H1 (cell line): Measurements from ENCODE around the gene SH3RF3. TPM values are rescaled to one million over a fixed set of nuclear protein-coding genes. Genes with fewer than 3 reads are reported as not detected.

Experiments used
- ASH2L ChIP-seq: fragments of 200-600, 300-600 bp; sonication (generic); IDR thresholded peaks from one replicate; pipeline ENCODE4 v1.7.1; 2017; ENCODE audit warnings: low read length
- JUND ChIP-seq: IDR thresholded peaks from 2 replicates; pipeline ENCODE4 v1.6.1; 2011; ENCODE audit warnings: mild to moderate bottlenecking, improper control_type of control experiment, low read length
- RNF2 ChIP-seq: fragments of 200-900, 300-1000 bp; sonication (generic); IDR thresholded peaks from 2 replicates; pipeline ENCODE4 v1.7.1; 2016; ENCODE audit warnings: borderline replicate concordance, low read depth, mild to moderate bottlenecking, antibody characterized with exemption, low read length; ENCODE audit not compliant: poor library complexity, severe bottlenecking; ENCODE audit errors: missing control alignments
- SP2 ChIP-seq: IDR thresholded peaks from 2 replicates; pipeline ENCODE4 v1.6.1; 2012; ENCODE audit warnings: mild to moderate bottlenecking, low read length, inconsistent platforms
- TBP ChIP-seq: IDR thresholded peaks from 2 replicates; pipeline ENCODE4 v1.6.1; 2011; ENCODE audit warnings: low read depth, low read length, improper control_type of control experiment
- TEAD4 ChIP-seq: IDR thresholded peaks from 2 replicates; pipeline ENCODE4 v1.6.1; 2012; ENCODE audit warnings: low read depth, low read length, inconsistent platforms, mixed read lengths
- polyA plus RNA-seq, 7 experiments: library from polyadenylated mRNA; depleted of rRNA in 3 of 7; stranded (reverse) in 5 of 7; unstranded in 2 of 7; fragments of >200 nt in 5 of 7; fragments of 200-250 nt in 2 of 7; gene quantifications; 1 replicate in 5 of 7; 2 replicates in 1 of 7; 4 replicates in 1 of 7; pipeline versions ENCODE4 v1.2.1 to v1.2.3, GENCODE V29; 2011 to 2013; ENCODE audit warnings: missing spikeins in 2 of 7, mixed read lengths in 2 of 7
- total RNA-seq: library from RNA; stranded (reverse); fragmentation: NEBNext Ultra II Directional; extraction: Animal tissue kit (Norgen Biotek cat#: 25700); gene quantifications from 2 replicates; pipeline ENCODE4 v1.2.1, GENCODE V29; 2021
- TF ChIP-seq, protein P1 (sequence below): IDR thresholded peaks from 2 replicates; pipeline ENCODE4 v1.6.1; 2011; ENCODE audit warnings: low read length, improper control_type of control experiment
- TF ChIP-seq, protein P2 (sequence below), 3 experiments: IDR thresholded peaks; 1 replicate in 2 of 3; 2 replicates in 1 of 3; pipeline versions ENCODE4 v1.5.1 to v1.6.1; 2011; ENCODE audit warnings: low read length in 3 of 3, mild to moderate bottlenecking in 3 of 3, inconsistent platforms in 2 of 3, low read depth in 1 of 3, moderate library complexity in 1 of 3; ENCODE audit not compliant: insufficient read depth in 1 of 3; ENCODE audit errors: control extremely low read depth in 1 of 3

Gene SH3RF3
- total and polyA plus RNA-seq, 2 of the 8 experiments (the other 6 are each of a cell fraction or from before 2014, with no cell fraction given), result 0.11 to 0.65 TPM

DNA sequence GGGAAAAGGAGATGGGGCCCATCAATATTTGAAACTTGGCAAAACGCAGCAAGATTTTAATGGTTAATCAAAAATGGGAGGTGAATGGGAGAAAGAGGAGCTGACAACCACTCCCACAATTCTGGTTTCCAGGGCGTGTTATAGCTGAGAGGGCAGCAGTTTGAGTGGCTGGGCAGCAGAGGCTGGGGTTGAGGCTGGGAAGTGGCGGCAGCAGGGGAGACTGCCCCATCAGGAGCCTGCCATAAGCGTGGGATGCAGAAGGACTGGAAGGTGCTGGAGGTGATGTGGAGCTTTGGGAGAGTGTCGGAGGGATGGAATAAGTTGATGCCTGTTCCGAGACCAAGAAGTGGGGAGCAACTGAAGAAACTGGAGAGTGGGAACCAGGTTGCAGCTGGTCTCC is 48.9 kb upstream of the SH3RF3 start (continued):
- TF ChIP-seq, protein P1, sequence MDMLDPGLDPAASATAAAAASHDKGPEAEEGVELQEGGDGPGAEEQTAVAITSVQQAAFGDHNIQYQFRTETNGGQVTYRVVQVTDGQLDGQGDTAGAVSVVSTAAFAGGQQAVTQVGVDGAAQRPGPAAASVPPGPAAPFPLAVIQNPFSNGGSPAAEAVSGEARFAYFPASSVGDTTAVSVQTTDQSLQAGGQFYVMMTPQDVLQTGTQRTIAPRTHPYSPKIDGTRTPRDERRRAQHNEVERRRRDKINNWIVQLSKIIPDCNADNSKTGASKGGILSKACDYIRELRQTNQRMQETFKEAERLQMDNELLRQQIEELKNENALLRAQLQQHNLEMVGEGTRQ, result no peak
- TF ChIP-seq JUND, result no peak
- TF ChIP-seq ASH2L, result no peak
- no peak for TF ChIP-seq SP2
- TF ChIP-seq, protein P2, sequence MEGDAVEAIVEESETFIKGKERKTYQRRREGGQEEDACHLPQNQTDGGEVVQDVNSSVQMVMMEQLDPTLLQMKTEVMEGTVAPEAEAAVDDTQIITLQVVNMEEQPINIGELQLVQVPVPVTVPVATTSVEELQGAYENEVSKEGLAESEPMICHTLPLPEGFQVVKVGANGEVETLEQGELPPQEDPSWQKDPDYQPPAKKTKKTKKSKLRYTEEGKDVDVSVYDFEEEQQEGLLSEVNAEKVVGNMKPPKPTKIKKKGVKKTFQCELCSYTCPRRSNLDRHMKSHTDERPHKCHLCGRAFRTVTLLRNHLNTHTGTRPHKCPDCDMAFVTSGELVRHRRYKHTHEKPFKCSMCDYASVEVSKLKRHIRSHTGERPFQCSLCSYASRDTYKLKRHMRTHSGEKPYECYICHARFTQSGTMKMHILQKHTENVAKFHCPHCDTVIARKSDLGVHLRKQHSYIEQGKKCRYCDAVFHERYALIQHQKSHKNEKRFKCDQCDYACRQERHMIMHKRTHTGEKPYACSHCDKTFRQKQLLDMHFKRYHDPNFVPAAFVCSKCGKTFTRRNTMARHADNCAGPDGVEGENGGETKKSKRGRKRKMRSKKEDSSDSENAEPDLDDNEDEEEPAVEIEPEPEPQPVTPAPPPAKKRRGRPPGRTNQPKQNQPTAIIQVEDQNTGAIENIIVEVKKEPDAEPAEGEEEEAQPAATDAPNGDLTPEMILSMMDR (IDR thresholded peaks at IDR 0.05; ENCODE audit: control extremely low read depth in 1 of 3, insufficient read depth in 1 of 3, low read depth in 1 of 3, low read length in 3 of 3), result no peak
- no peak for TF ChIP-seq TBP
- TF ChIP-seq TEAD4, result no peak
- no peak for TF ChIP-seq RNF2
